HepG2 (cell line): ENCODE data around the gene CLASRP. TPM values are rescaled to one million over a fixed set of nuclear protein-coding genes. Genes with fewer than 3 reads are reported as not detected.

Source experiments
- ARID2 ChIP-seq: sonication (generic); formaldehyde crosslinking; IDR thresholded peaks from 2 replicates; pipeline ENCODE4 v1.8.1; 2022; ENCODE audit warnings: mild to moderate bottlenecking, missing genetic modification reagents, borderline replicate concordance
- ATF6 ChIP-seq: sonication (generic); formaldehyde crosslinking; conservative IDR thresholded peaks from 2 replicates; pipeline ENCODE4 v1.4.0; 2020; ENCODE audit warnings: missing genetic modification reagents
- ERF ChIP-seq: IDR thresholded peaks from 2 replicates; pipeline ENCODE4 v1.6.1; 2018; ENCODE audit warnings: missing biosample characterization, missing genetic modification reagents
- FOXA3 ChIP-seq: IDR thresholded peaks from 2 replicates; pipeline ENCODE4 v1.6.1; 2016; ENCODE audit warnings: missing genetic modification reagents, missing compliant biosample characterization
- FOXO1 ChIP-seq: sonication (generic); formaldehyde crosslinking; IDR thresholded peaks from 2 replicates; pipeline ENCODE4 v1.4.0; 2020; ENCODE audit warnings: missing genetic modification reagents
- GPBP1L1 ChIP-seq: sonication (generic); formaldehyde crosslinking; IDR thresholded peaks from 2 replicates; pipeline ENCODE4 v1.5.0; 2020; ENCODE audit warnings: mild to moderate bottlenecking, missing genetic modification reagents
- KDM5A ChIP-seq: fragments of 200-600 bp; sonication (generic); IDR thresholded peaks from 2 replicates; pipeline ENCODE4 v1.7.0; 2018; ENCODE audit warnings: antibody characterized with exemption, mild to moderate bottlenecking, low read length, borderline replicate concordance
- MXD1 ChIP-seq: sonication (generic); formaldehyde crosslinking; IDR thresholded peaks from 2 replicates; pipeline ENCODE4 v1.4.0; 2020; ENCODE audit warnings: mild to moderate bottlenecking, missing genetic modification reagents
- MXD4 ChIP-seq: IDR thresholded peaks from 2 replicates; pipeline ENCODE4 v1.6.1; 2016; ENCODE audit warnings: mild to moderate bottlenecking, missing biosample characterization, missing genetic modification reagents
- MYPOP ChIP-seq: sonication (generic); formaldehyde crosslinking; IDR thresholded peaks from 2 replicates; pipeline ENCODE4 v1.8.1; 2023; ENCODE audit warnings: mild to moderate bottlenecking, moderate library complexity, missing genetic modification reagents
- NBN ChIP-seq: fragments of 450-650 bp; conservative IDR thresholded peaks from 2 replicates; pipeline ENCODE4 v1.6.1; 2017
- NCOR1 ChIP-seq: fragments of 200-600 bp; sonication (generic); IDR thresholded peaks from 2 replicates; pipeline ENCODE4 v1.7.0; 2017; ENCODE audit warnings: antibody characterized with exemption, low read length, borderline replicate concordance
- TEAD2 ChIP-seq: sonication (generic); formaldehyde crosslinking; IDR thresholded peaks from 2 replicates; pipeline ENCODE4 v1.9.0; 2021; ENCODE audit warnings: missing genetic modification reagents
- THAP8 ChIP-seq: sonication (generic); formaldehyde crosslinking; IDR thresholded peaks from 2 replicates; pipeline ENCODE4 v1.5.1; 2020; ENCODE audit warnings: missing genetic modification reagents, mild to moderate bottlenecking, borderline replicate concordance
- UBTF ChIP-seq: sonication (generic); formaldehyde crosslinking; IDR thresholded peaks from 2 replicates; pipeline ENCODE4 v1.4.0; 2020; ENCODE audit warnings: mild to moderate bottlenecking, missing genetic modification reagents
- ZNF20 ChIP-seq: sonication (generic); formaldehyde crosslinking; IDR thresholded peaks from 2 replicates; pipeline ENCODE4 v1.4.0; 2020; ENCODE audit warnings: mild to moderate bottlenecking, moderate library complexity, missing genetic modification reagents
- ZNF326 ChIP-seq: sonication (generic); formaldehyde crosslinking; IDR thresholded peaks from 2 replicates; pipeline ENCODE4 v1.4.0; 2020; ENCODE audit warnings: missing genetic modification reagents, borderline replicate concordance
- ZNF605 ChIP-seq: sonication (generic); formaldehyde crosslinking; IDR thresholded peaks from 2 replicates; pipeline ENCODE4 v1.8.0; 2022; ENCODE audit warnings: mild to moderate bottlenecking, missing genetic modification reagents
- ZNF703 ChIP-seq: sonication (generic); formaldehyde crosslinking; IDR thresholded peaks from 2 replicates; pipeline ENCODE4 v1.5.1; 2020; ENCODE audit warnings: missing genetic modification reagents, mild to moderate bottlenecking, moderate library complexity, borderline replicate concordance
- ZNF747 ChIP-seq: sonication (generic); formaldehyde crosslinking; IDR thresholded peaks from 2 replicates; pipeline ENCODE4 v1.8.1; 2023; ENCODE audit warnings: missing genetic modification reagents, mild to moderate bottlenecking, borderline replicate concordance
- ZSCAN25 ChIP-seq: sonication (generic); formaldehyde crosslinking; IDR thresholded peaks from 2 replicates; pipeline ENCODE4 v1.8.0; 2022; ENCODE audit warnings: mild to moderate bottlenecking, missing genetic modification reagents
- polyA plus RNA-seq, 8 experiments: library from polyadenylated mRNA; depleted of rRNA in 3 of 8; stranded (reverse) in 7 of 8; unstranded in 1 of 8; fragments of >200 nt; fragmentation: Illumina TruSeq in 4 of 8; extraction: Trizol in 4 of 8; gene quantifications; 2 replicates each; pipeline versions ENCODE4 v1.2.1 to v1.2.3, GENCODE V29; 2011 to 2016; ENCODE audit warnings: low read depth in 4 of 8, missing spikeins in 1 of 8, mixed read lengths in 1 of 8; ENCODE audit not compliant: insufficient read depth in 1 of 8
- total RNA-seq, 5 experiments: library from RNA; depleted of rRNA; stranded (reverse); fragments of >200 nt; fragmentation: Illumina TruSeq; extraction: Trizol; gene quantifications; 2 replicates each; pipeline ENCODE4 v1.2.3, GENCODE V29; 2016; ENCODE audit warnings: low read depth in 1 of 5

The CLASRP gene
- total and polyA plus RNA-seq, 2 of the 13 experiments (the other 11 are each of a cell fraction or from before 2014, with no cell fraction given), result 32.0 to 51.4 TPM

DNA sequence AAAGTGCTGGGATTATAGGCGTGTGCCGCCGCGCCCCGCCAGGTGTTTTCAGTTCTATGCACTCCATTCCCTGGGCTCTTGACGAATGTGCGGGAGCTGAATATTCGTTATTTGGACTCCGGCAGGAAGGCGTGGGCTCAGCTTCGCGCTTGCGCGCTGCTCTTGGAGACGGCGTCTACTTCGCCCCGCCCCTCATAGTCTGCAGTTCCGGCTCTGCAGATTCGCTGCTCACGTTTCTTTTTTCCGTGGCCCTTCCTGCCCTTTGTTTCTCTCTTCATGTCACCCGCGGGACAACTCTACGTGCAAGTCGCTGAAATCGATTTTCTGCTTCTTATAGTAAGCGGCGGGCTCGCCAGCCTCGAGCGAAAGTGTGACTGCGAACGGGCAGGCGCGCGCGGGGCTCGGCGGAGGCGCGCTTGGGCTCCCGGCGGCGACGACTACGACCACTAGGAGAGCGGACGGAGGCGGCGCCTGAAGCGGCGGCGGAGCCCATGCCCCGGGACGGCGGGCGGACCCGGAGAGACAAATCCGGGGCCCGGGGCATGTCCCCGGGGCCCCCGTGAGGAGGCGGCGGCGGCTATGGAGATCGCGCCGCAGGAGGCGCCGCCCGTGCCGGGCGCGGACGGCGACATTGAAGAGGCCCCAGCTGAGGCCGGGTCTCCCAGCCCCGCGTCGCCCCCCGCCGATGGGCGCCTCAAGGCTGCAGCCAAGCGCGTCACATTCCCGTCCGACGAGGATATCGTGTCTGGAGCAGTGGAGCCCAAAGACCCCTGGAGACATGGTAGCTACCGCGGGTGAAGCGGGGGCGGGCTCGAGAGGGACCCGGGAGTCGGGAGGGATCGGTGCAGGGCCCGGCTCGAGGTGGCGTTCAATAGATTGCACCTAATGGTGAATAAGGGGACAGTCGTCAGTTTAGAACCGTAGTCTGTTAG, 54.2 kb downstream of the CLASRP start, which contains the start of gene PPP1R37 (continued):
- TF ChIP-seq THAP8 (CRISPR knock-in tag) (no peak), ATF6 (CRISPR knock-in tag) (no peak), TEAD2 (no peak), ZSCAN25 (CRISPR knock-in tag) (no peak), ZNF703 (CRISPR knock-in tag) (peak; percentile 44; the same call in 1 of the 2 replicates), MYPOP (CRISPR knock-in tag) (peak; percentile 77; the same call in 1 of the 2 replicates), ARID2 (CRISPR knock-in tag) (no peak), FOXO1 (CRISPR knock-in tag) (no peak), GPBP1L1 (CRISPR knock-in tag) (no peak), UBTF (CRISPR knock-in tag) (peak; percentile 88), NCOR1 (no peak; the same call in 1 of the 2 replicates), ERF (CRISPR knock-in tag) (peak; percentile 92), MXD1 (CRISPR knock-in tag) (peak; percentile 56; the same call in 1 of the 2 replicates), KDM5A (peak; percentile 97), ZNF605 (CRISPR knock-in tag) (peak; percentile 61), NBN (no peak), FOXA3 (CRISPR knock-in tag) (no peak; the same call in 1 of the 2 replicates), ZNF20 (CRISPR knock-in tag) (no peak), MXD4 (CRISPR knock-in tag) (peak; percentile 61), ZNF747 (CRISPR knock-in tag) (no peak; the same call in 1 of the 2 replicates), ZNF326 (CRISPR knock-in tag) (no peak)
